CD4-positive, alpha-beta memory T cell (primary cell): Measurements from ENCODE around the gene CCNE1. TPM values are rescaled to one million over a fixed set of nuclear protein-coding genes. Genes with fewer than 3 reads are reported as not detected.

Experiments
- CTCF ChIA-PET: fragments of 350-600 bp; sonication (Branson Sonifier 250); formaldehyde crosslinking; loops from one replicate; lab custom pipeline; 2021; ENCODE audit warnings: inconsistent platforms; ENCODE audit not compliant: partially characterized antibody; lab: Charles Lee
- POLR2A ChIA-PET: fragments of 350-600 bp; sonication (Branson Sonifier 250); formaldehyde crosslinking; loops from one replicate; lab custom pipeline; 2021; ENCODE audit not compliant: partially characterized antibody; lab: Charles Lee
- DNase-seq, 5 donors: peaks; one replicate each; pipeline versions ENCODE4 v3.0.0 to v3.0.0-alpha.2; 2020 to 2022; ENCODE audit warnings: mixed read lengths in 1 of 5
- H3K27ac ChIP-seq: one replicate; pipeline ENCODE4 v1.7.0; 2013; ENCODE audit warnings: low read depth, low read length
- H3K27me3 ChIP-seq: 2 replicates; pipeline ENCODE4 v1.7.0; 2013; ENCODE audit warnings: mild to moderate bottlenecking, low read length, moderate library complexity; ENCODE audit not compliant: insufficient read depth
- H3K36me3 ChIP-seq: 2 replicates; pipeline ENCODE4 v1.7.0; 2013; ENCODE audit warnings: mild to moderate bottlenecking, low read length, moderate library complexity; ENCODE audit not compliant: insufficient read depth
- H3K4me1 ChIP-seq: 2 replicates; pipeline ENCODE4 v1.7.0; 2013; ENCODE audit warnings: mild to moderate bottlenecking, low read length, moderate library complexity; ENCODE audit not compliant: insufficient read depth
- H3K4me3 ChIP-seq, 2 donors: one replicate each; pipeline ENCODE4 v1.7.0; 2013; ENCODE audit warnings: low read length in 2 of 2, mild to moderate bottlenecking in 1 of 2
- H3K9me3 ChIP-seq, 2 donors: one replicate each; pipeline ENCODE4 v1.7.0; 2013; ENCODE audit warnings: low read length in 2 of 2, control low read depth in 1 of 2; ENCODE audit not compliant: control insufficient read depth in 1 of 2
- H3K27ac Mint-ChIP-seq, 7 donors: one replicate each; pipeline ENCODE4 v1.8.0; 2020 to 2021; ENCODE audit warnings: mixed read lengths in 7 of 7, mild to moderate bottlenecking in 6 of 7, inconsistent platforms in 3 of 7, moderate library complexity in 3 of 7
- H3K27me3 Mint-ChIP-seq, 2 donors: one replicate each; pipeline ENCODE4 v1.8.0; 2020 to 2021; ENCODE audit warnings: mixed read lengths in 2 of 2
- H3K36me3 Mint-ChIP-seq, 2 donors: one replicate each; pipeline ENCODE4 v1.8.0; 2020 to 2021; ENCODE audit warnings: mixed read lengths in 2 of 2, inconsistent platforms in 1 of 2, mild to moderate bottlenecking in 1 of 2
- H3K4me1 Mint-ChIP-seq, 4 donors: one replicate each; pipeline ENCODE4 v1.8.0; 2020 to 2021; ENCODE audit warnings: mixed read lengths in 4 of 4, mild to moderate bottlenecking in 1 of 4
- H3K4me3 Mint-ChIP-seq, 8 donors: one replicate each; pipeline ENCODE4 v1.8.0; 2020 to 2021; ENCODE audit warnings: mixed read lengths in 8 of 8, mild to moderate bottlenecking in 7 of 8, moderate library complexity in 6 of 8, inconsistent platforms in 3 of 8
- H3K9me3 Mint-ChIP-seq, 8 donors: one replicate each; pipeline ENCODE4 v1.8.0; 2020 to 2021; ENCODE audit warnings: mixed read lengths in 8 of 8, mild to moderate bottlenecking in 5 of 8, inconsistent platforms in 3 of 8, moderate library complexity in 1 of 8
- intact Hi-C: fragments of 100-400 bp; cut with micrococcal nuclease; formaldehyde crosslinking; loops from one replicate; pipeline ENCODE4 v1.15.1; 2023
- polyA plus RNA-seq, 2 donors: library from polyadenylated mRNA; unstranded; fragments of 300-500 nt; fragmentation: Illumina TruSeq; gene quantifications; one replicate each; pipeline ENCODE4 v1.2.3, GENCODE V29; 2021
- total RNA-seq, 2 experiments: library from RNA; stranded (reverse); gene quantifications; one replicate each; pipeline ENCODE4 v1.2.3, GENCODE V29; 2021

The CCNE1 gene
- total and polyA plus RNA-seq, 4 experiments from 2014 or later: 0.50 to 3.4 (median 1.9) TPM

- H3K27me3 Mint-ChIP-seq: peaks cover 3 to 22% of the 10 kb centered on the region in 2 donors
- no peak overlapping the region for H3K27ac ChIP-seq
- H3K9me3 Mint-ChIP-seq: peaks cover 0 to 3% (median 0%) of the 10 kb centered on the region in 8 donors
- peak in 4 of 5 donors; percentile 61 to 65 (median 61) for DNase-seq
- peaks cover 10% of the 10 kb centered on the region for H3K4me1 ChIP-seq
- ChIA-PET CTCF (interaction anchor here (0.6 to 8.1 kb wide), 21 partner anchors 12 to 266 kb away, joined by 3 to 145 read pairs (median 3); partner anchors contain the start of gene C19orf12), POLR2A (interaction anchor here (0.6 to 2.3 kb wide), 5 partner anchors 28 to 158 kb away, joined by 3 to 10 read pairs (median 3); partner anchors contain the start of gene C19orf12)
- H3K9me3 ChIP-seq: no peaks in the 10 kb centered on the region
- peaks cover 0 to 24% (median 6%) of the 10 kb centered on the region in 4 donors for H3K4me1 Mint-ChIP-seq
- intact Hi-C loops: loop anchor here (1.0 to 2.0 kb wide), 4 partner anchors 28 to 143 kb away; no protein-coding TSS in a partner anchor
- no peaks in the 10 kb centered on the region for H3K36me3 ChIP-seq
- H3K4me3 Mint-ChIP-seq: peak overlapping the region; percentile 61 to 79 (median 74)
- peak overlapping the region in 1 of 2 donors; percentile 47 for H3K4me3 ChIP-seq
- H3K36me3 Mint-ChIP-seq: no peaks in the 10 kb centered on the region
- peaks cover 8% of the 10 kb centered on the region for H3K27me3 ChIP-seq
- H3K27ac Mint-ChIP-seq: no peak overlapping the region
Observed at GRCh38 chr19:29873024-29873800, 61.4 kb downstream of the CCNE1 start.

Other genes starting within 250 kb of the CCNE1 start
- gene POP4, start 205.7 kb upstream of the CCNE1 start, total RNA-seq: 10 to 100 TPM; 54.1 to 58.4 TPM
- 100 to 1,000 TPM; 141 to 189 TPM for gene POP4, start 205.7 kb upstream of the CCNE1 start, polyA plus RNA-seq
- 10 to 100 TPM; 31.2 to 32.4 TPM for gene PLEKHF1, start 146.5 kb upstream of the CCNE1 start, total RNA-seq
- 10 to 100 TPM; 15.3 to 36.0 TPM for gene PLEKHF1, start 146.5 kb upstream of the CCNE1 start, polyA plus RNA-seq
- gene C19orf12, start 96.7 kb upstream of the CCNE1 start, total RNA-seq: 10 to 100 TPM; 29.3 to 30.1 TPM
- gene C19orf12, start 96.7 kb upstream of the CCNE1 start, polyA plus RNA-seq: 10 to 100 TPM; 22.7 to 23.6 TPM
- gene URI1, start 130.2 kb downstream of the CCNE1 start, total RNA-seq: 10 to 100 TPM; 91.7 to 95.0 TPM
- gene URI1, start 130.2 kb downstream of the CCNE1 start, polyA plus RNA-seq: 10 to 100 TPM; 16.6 to 37.7 TPM